NCI-H2107 treated with DMSO at 0.1 percent for 48 hours (cell line): ENCODE data around the gene RIC3.
A peak's percentile ranks its signal among the peaks of the same experiment; 100 is the strongest.

Source experiments
- DNase-seq: peaks from one replicate; lab custom pipeline; 2025; ENCODE audit not compliant: unreplicated experiment; lab: John Stamatoyannopoulos, UW

The RIC3 gene

DNA sequence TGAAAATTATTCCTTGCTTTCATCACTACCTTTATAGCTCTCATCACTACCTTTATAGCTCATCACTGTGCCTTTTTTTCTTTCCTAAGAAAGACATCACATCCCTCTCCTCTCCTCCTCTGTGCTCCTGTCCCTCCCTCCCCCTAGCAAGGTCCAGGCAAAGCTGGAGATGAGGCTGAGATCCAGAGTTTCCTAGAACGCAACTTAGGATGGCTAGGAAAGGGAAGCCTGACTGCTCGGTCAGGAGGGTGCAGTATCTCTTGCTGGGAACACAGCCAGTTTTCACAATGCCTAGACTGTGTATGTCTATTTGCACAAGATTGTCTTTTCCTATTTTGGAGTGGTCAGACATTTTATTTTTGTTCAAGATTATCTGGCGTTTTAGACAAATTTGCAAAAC lies 63.2 kb downstream of the RIC3 start:
- no peak for DNase-seq

DNA sequence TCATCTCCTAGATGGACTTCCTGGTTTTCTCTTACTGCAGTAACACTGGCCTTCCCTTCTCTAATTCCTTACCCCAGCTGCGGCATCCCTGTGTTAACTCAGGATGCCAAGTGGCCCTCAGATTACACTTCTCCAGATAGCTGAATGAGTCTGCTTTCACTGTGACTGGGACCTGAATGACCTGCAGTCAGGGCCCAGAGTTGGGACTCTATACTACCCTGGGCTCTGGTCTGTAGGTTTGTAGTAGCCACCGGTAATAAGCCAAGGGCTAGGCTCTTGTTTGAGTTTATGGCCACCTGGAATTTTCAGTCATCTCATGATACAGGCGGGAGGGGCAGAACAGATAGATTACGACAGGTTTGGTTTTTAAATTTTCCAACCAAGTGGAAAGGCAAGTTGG lies 63.7 kb downstream of the RIC3 start:
- DNase-seq: no peak

DNA sequence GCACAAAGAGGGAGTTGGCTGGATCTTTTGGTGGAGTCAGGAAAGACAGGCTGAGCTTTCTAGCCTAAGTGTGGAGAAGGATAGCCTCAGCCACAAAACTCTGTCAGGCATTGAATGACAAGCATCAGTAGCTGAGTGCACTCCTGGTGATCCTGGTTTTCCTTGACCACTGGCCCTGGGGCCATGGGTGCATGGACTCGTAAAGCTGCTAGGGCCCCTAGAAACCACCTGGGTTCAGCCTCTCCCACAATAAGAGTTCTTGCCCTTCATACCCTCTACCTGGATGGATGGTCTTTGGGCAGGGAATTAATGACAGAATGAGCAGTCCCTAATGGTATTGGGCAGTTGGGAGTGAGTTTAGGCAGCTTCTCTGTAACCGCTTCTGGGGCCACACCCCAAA lies 64.9 kb downstream of the RIC3 start:
- DNase-seq: no peak

DNA sequence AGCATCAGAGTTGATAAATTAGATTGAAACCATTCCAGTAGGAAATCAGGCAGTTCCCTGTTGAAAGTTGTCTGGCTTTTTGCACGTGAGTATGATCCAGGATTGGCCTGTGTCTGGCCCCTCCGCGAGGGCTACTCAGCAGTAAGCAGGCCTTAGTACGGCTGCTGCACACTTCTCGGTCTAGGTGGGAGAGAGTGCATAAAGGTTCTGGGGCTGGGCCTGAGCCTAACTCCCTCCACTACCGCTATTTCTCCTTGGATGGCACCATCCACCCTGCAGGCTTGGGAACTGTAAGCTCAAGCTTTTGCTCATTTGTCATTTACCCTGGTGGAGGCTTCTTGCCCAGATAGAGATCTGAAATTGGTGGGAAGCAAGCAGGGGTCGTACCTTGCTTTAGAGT lies 65.9 kb downstream of the RIC3 start:
- DNase-seq: no peak

DNA sequence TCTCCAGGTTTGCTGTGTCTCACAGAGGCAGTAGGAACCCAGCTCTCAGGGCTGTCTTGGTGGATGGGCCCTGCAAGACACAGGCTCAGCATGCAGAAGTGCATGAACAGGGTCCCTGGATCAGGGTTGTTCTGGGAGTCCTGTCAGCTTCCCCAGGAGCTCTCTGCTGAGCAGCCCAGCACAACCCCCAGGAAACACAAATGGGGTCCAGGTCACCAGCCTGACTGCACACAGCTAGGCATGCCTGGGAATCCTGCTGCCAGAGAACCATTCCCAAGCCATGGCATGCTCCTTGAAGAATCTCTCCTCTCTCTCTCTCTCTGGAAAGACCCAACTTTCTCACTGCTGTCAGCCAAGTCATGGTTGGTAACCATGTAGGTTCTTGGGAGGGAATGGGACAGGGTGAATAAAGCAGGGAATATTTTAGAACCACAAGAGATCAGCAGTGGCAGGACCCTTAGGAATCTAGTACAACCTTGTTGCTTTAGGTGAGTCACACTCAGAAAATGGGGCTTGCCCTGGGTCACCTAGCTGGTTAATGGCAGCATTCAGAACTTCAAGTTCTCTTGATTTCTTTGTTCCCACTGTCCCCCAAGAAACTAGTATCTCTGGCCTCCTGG lies 66.4 kb downstream of the RIC3 start:
- no peak for DNase-seq

DNA sequence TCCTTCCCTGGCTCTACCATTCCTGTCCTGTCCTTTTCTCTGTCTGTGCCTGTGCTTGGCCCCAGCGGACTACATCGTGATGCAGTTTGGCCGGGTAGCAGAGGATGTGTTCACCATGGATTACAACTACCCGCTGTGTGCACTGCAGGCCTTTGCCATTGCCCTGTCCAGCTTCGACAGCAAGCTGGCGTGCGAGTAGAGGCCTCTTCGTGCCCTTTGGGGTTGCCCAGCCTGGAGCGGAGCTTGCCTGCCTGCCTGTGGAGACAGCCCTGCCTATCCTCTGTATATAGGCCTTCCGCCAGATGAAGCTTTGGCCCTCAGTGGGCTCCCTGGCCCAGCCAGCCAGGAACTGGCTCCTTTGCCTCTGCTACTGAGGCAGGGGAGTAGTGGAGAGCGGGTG lies 67.4 kb downstream of the RIC3 start:
- DNase-seq: no peak

DNA sequence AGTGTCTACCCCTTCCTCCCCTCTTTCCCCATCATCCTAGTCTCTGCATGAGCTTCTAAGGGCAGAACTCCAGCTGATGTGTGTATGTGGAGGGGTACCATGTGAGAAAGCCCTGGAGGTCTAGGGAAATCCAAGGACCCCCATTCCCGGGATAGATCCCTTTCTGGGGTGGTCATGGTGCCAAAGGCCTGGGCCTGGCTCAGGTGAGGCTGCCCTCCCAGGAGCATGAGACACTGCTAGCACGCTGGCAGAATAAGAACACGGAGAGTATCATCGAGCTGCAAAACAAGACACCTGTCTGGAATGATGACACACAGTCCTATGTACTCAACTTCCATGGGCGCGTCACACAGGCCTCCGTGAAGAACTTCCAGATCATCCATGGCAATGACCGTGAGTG lies 68.2 kb downstream of the RIC3 start:
- DNase-seq: no peak

DNA sequence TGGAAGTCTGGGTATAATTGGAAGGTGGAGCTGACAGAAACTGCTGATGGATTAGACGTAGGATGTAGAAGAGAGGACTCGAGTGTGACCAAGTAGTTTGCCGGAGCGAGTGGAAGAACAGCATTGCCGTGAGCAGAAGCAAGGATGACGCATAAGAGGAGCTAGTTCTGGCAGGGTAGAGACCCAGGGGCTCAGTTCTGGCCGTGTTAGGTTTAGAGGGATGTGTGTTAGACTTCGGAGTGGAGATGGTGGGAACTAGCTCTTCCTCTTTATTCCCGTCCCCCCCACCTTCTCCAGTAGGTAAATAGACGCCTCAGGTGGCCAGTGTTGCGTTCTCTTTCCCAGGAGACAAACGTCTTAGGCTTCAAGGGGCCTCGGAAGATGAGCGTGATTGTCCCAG lies 68.7 kb downstream of the RIC3 start:
- DNase-seq: no peak

DNA sequence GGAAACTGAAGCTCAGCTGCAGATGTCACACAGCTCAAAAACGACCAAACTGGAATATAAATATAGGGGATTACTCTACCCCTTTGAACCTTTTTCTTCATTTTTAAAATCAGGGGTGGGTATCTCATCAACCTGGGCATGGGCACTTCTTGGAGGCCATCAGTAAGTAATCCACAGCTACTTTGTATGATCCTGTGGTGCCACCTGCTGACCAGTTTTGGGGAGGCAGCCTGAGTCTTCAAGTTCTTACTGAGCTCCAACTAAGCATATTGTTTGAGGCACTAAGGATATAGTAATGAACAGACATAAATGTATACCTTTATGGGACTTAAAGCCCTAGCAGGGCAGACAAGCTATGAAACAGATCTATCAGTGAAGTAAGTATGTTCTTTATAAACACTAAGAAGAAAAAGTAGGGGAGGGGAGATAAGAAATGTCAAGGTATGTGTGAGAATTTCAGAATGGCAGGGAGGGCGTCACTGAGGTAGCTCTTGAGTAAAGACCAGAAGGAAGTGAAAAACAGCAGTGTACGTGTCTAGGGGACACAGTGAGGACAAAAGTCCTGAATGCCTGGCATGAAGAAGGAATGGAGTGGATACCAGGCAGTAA lies 69.4 kb downstream of the RIC3 start:
- peak; percentile 56 for DNase-seq

DNA sequence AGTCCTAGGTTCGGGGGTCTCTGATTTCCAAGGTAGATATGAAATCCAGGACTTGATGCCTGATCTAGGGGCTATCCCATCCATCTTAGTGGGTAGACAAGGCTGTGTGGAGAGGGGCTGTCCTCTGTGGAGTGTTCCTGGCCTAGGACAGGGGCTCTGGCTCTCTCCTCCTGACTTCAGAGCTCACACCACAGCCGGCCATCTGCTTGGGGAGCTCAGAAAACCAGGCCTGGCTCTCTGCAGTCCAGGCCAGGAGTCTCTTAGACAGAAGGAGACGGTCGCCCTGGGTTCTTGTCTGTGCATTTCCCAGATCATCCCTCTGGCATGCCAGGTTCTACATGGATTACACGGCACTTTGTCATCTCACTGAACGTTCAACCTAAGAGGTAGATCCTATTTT lies 69.9 kb downstream of the RIC3 start:
- no peak for DNase-seq

DNA sequence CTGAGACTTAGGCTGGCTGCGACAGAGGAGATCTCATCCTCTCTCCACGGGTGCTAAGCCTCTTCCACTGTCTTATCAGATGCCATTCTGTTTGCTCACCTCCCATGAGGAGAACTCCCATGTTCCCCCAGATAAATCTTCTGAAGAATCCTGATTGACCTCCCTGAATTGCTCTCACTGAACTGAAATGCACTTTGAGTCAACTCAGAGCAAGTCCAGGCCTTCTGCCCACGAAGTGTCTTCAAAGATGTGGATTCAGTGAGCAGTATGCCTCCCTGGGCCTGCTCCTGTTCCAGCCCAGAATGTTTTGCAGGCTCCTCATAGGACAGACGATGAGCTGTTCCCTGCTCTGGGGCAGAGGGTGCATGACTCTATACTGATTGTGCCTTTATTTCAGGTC lies 70.5 kb downstream of the RIC3 start:
- DNase-seq: no peak

DNA sequence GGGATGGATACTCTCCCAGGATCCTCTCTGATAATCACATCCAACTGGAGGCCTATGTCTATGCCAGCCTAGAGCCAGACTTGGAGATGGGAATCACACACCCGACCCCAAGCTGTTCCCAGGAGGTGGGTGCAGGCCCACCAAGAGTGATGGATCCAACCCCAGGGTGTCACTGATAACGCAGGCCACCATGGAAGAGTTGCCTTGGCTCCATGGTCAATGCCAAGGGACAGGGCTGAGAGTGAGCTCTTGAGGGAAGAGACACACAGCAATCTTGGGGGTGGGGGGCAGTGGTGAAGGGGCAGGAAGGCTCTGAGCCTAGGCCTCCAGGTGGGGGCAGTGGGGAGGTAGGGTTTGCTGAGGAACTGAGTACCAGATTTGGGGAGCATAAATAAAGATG lies 70.9 kb downstream of the RIC3 start:
- no peak for DNase-seq

DNA sequence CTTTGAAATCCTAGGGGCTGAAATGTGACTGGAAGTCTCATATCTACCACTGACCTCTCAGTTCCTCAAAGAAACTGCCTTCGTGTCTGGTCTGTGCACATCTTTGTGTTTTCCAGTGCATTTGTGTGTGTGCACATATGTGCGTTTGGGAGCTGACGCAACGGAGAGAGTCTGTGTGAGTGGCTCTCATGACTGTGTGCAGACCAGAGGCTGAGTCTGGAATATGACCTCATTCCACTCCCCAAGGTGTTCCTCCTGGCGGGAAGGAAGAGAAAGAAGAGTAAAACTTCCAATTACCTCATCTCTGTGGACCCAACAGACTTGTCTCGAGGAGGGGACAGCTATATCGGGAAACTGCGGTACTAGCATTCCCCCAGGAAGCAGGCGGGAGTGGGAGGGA lies 71.4 kb downstream of the RIC3 start:
- DNase-seq: no peak

DNA sequence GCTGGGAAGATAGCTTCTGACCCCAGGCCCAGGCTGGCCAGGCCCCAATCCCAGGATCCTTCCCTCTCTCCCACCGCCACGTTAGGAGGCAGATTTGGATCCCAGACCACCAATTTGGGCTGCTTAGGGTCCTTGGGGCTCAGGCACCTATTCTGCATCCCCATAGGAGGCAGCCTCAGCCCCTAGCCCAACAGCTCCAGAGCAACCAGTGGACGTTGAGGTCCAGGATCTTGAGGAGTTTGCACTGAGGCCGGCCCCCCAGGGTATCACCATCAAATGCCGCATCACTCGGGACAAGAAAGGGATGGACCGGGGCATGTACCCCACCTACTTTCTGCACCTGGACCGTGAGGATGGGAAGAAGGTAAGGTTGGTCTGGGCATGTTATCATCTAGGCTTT lies 71.8 kb downstream of the RIC3 start:
- DNase-seq: no peak

DNA sequence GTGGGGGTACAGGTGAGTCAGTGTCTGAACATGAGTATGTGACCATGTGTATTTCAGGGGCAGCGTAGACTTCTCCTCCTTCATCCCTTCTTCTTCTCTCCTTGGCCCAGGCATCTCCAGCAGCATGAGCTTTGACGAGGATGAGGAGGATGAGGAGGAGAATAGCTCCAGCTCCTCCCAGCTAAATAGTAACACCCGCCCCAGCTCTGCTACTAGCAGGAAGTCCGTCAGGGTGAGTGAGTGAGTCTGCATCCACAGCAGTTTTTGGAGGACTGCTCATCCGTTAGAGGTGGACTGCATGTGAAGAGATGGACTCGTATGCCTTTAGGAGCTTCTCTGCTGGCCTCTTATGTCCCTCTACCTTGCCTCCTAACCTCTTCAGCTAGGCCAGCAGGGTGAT lies 72.2 kb downstream of the RIC3 start:
- no peak for DNase-seq

DNA sequence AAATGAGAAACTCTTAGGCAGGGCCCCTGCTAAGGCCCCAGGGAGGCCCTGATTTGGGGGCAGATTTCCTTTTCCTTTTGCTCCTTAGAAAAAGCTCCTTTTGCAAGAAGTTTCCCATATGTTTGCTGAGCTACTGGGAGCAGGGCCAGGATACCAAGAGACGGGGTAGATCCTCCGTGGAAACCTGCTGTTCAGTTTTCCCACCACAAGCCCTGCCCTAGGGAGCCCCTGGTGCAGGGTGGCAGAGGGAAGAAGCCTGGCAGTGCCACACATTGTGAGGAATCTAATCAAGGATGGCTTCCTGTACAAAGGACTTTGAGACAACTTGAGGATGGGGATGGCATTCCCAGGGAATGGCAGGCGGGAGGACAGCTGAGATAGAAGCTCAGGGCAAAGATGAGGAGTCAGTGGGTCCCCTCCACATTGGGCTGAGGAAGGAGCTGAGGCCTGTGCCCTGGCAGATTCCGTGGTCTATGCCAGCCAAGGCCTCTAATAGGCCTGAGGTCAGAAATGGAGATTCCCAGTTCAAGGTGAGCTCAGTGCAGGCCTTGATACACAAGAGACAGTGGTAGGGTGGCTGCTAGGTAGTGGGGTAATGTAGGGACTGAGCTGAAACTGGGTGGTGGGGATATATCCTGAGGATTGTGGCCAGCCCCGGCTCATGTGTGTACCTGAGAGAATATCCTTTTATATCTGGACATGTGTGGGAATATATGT lies 72.9 kb downstream of the RIC3 start:
- DNase-seq: no peak

DNA sequence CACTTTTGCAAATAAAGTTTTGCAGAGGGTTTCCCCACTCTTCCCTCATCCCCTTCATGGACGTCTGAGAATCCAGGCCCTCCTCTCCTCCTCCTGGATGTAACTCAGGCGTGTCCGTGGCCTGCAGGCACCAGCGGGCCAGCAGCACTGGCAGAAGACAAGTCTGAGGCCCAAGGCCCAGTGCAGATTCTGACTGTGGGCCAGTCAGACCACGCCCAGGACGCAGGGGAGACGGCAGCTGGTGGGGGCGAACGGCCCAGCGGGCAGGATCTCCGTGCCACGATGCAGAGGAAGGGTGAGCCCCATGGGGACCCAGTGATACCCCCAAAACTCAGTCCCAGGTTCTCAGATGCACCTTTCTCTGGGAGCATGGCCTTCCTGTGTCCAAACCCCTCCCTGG lies 73.5 kb downstream of the RIC3 start:
- DNase-seq: no peak

DNA sequence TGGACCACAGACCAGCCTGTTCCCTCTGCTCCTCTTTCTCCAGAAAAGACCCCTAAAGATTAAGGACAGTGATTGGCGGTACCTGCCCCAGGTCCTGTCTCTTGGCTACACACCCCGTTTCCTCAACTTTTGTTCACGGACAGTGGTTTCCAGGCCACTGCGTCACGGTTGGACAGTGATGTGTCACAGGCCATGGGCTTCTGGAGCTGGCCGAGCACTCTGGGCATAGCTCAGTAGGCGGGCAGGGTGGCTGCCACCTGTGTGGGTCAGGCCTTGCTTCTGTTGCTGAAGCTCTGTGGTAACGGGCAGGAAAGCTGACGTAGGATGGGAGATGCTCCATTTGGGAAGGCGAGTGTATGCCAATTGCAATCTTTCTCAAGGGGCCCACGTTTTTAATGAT lies 74.2 kb downstream of the RIC3 start:
- no peak for DNase-seq

DNA sequence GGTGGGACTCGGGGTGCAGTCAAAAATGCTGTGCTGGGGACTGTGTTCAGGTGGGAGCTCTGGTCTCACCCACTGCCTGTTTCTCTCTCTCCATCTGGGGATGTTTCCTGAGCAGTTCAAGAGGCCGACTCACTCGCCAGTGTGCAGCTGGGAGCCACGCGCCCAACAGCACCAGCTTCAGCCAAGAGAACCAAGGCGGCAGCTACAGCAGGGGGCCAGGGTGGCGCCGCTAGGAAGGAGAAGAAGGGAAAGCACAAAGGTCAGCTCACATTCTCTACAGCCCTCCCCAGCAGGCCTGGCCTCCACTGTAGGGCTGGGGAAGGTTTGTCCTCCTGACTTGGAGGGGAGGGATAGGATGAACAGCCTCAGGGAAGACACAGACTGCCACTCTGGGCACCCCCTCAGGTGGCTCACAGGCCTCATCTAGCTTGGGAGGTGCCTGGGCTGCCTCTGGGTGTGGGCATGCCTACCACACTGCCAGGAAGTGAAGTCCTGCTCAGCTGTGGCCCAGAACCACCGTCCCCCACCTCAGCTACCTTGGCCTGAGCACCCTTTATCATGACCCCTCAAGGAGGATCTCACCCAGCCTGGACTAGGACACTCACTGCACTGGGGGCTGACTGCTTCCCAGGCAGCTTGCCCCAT lies 74.8 kb downstream of the RIC3 start:
- DNase-seq: no peak

DNA sequence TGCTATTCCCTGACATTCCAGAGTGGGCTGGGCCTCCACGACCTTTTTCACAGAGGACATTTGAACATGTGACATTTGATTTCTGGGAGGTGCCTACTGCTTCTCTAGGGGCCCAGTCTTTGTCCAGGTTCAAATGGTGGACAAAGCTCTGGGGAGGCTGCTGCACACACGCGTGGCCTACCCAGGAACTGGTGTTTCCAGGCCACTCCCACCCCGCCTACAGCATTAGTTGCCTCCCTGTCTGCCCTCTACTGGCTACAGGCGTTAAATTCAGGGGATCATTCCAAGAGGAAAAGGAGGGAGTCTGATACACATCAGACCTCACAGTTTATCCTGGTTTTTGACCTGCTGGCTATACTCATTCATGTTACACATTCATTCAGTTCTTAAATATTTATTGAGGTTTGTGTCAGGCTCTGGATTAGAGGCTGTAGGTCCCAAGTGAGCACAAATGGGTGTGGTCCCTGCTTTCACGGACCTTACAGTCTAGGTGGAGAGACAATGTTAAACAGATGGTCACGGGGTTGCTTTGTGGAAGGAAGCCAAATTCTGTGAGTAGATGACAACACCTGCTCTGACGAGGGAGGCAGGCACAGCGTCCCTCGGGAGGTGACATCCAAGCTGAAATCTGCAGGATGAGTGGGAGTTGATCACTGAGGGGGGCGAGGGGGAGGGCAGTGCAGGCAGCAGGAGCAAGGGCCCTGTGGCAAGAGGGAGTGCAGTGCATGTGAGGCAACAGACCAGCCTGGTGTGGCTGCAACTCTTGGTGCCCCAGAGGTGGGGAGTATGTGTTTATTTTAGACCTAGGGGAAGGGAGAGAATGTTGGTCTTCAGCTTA lies 76.0 kb downstream of the RIC3 start:
- DNase-seq: peak; percentile 67

DNA sequence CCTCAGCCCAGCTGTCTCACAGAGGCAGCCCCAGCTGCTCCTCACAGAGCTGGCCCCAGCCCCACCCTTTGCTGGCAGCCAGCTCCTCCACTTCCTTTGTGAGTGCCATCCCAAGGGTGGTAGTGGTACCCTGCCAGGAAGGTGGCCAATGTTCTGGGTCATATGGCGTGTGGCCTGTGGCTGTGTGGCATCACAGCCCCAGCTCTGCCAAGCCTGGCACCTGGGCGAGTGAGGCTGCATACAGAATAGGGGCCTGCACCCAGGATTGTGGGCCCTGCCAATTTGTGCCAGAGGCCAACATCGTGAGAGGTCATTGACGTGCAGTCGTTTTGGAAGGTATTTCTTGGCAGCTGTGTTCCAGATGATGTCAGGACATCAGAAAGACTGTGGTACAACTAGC lies 77.1 kb downstream of the RIC3 start:
- DNase-seq: no peak
